NCI-H510A (cell line): ENCODE measurements around the gene DCBLD2.
A peak's percentile ranks its signal among the peaks of the same experiment; 100 is the strongest.

Experiments used
- DNase-seq: peaks from one replicate; lab custom pipeline; 2025; lab: John Stamatoyannopoulos, UW

Gene DCBLD2, protein sequence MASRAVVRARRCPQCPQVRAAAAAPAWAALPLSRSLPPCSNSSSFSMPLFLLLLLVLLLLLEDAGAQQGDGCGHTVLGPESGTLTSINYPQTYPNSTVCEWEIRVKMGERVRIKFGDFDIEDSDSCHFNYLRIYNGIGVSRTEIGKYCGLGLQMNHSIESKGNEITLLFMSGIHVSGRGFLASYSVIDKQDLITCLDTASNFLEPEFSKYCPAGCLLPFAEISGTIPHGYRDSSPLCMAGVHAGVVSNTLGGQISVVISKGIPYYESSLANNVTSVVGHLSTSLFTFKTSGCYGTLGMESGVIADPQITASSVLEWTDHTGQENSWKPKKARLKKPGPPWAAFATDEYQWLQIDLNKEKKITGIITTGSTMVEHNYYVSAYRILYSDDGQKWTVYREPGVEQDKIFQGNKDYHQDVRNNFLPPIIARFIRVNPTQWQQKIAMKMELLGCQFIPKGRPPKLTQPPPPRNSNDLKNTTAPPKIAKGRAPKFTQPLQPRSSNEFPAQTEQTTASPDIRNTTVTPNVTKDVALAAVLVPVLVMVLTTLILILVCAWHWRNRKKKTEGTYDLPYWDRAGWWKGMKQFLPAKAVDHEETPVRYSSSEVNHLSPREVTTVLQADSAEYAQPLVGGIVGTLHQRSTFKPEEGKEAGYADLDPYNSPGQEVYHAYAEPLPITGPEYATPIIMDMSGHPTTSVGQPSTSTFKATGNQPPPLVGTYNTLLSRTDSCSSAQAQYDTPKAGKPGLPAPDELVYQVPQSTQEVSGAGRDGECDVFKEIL

DNA sequence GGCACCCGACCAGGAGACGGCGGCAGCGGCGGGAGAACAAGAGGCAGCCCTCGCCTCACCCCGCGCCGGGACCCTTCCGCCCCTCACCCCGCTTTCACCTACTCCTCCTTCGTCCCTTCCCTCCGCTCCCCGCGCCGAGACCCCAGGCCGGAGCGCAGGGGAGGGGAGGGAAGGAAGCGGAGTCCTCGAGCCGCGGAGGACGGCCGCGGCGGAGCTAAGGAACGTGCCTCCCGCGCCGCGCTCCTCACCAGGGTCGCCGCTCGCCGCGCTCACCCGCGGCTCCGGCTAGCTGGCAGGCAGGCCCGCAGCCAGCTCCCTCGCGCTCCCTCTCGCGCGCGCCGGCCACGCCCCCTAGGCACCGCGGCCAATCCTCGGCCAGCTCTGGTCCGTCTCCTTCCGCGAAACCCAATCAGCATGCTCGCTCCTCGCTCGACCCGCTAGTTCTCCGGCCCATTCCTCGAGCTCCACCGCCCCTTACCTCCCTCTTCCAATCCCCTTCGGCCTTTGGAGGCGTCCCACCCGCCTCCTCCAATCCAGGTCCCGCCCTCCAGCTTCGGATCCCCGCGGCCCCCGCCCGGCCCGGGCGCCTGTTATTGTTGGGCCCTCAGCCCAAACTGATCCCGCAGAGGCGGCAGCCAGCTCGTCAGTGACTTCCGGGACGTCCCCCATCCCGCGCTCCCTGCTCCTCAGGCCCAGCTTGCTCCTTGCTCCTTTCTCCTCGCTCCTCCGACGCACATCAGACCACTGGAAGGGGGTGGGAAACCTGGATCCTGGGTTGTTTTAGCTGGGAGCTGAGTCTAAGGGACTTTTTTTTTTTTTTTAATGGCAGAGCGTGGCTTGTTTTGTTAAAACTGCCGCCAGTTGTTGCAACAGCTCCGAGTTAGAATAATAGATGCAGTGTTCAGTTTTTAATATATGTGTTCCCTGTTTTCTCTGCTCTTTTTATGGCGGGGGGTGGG, at the start of gene DCBLD2:
Gene DCBLD2, minus strand, starts transcription at position 304 of the 959 bp plus-strand sequence. CDS start 369 bp downstream, outside the sequence.
- DNase-seq, result peak; percentile 92

- DNase-seq, result no peak
Measured at GRCh38 chr3:98945666-98946065, 44.2 kb upstream of the DCBLD2 start.

GRCh38 chr3:98945101-98945524, 43.6 kb upstream of the DCBLD2 start:
- no peak for DNase-seq

- DNase-seq, result no peak
Measured at GRCh38 chr3:98930413-98930812, 28.9 kb upstream of the DCBLD2 start.

- no peak for DNase-seq
Measured at GRCh38 chr3:98921957-98922356, 20.5 kb upstream of the DCBLD2 start.

- DNase-seq, result no peak
Measured at GRCh38 chr3:98920166-98920565, 18.7 kb upstream of the DCBLD2 start.

DNA sequence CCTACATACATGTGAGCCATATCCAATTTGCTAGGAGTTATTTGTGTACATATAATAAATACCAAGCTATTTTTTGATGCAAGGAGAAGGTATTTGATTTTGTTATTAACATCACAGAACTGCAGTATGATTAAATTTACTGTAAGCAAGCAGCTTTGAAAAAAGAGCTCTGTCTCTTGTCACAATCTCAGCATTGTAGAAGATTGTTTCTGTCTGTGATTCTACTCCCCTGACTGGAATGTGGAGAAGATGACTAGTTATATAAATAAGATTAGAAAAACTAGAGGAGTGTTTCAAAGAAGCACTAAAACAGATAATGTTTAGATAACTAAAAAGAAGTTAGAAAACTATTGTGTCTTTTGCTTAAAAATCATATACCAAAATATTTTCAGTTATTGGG, 17.1 kb upstream of the DCBLD2 start:
- DNase-seq, result no peak

- DNase-seq, result no peak
Measured at GRCh38 chr3:98917608-98918007, 16.1 kb upstream of the DCBLD2 start.

- DNase-seq, result no peak
Measured at GRCh38 chr3:98914210-98915080, 12.9 kb upstream of the DCBLD2 start.

DNA sequence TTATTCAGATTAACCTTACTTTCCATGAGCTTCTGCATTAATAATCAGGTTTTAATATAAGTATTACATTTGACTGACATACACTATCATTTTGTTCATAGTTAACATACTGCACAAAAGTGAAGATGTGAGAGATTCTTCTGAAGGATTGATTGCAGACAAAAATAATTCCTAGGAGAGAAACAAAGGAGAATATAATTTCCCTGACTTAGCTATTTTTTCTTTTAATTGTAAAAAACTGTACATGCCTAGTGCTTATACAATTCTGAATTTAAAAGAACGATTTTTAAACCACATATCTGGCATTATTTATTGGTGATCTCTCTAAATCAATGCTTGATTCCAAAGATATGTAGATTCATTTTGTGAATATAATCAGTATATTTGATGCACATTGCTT, 11.0 kb upstream of the DCBLD2 start:
- DNase-seq, result no peak

DNA sequence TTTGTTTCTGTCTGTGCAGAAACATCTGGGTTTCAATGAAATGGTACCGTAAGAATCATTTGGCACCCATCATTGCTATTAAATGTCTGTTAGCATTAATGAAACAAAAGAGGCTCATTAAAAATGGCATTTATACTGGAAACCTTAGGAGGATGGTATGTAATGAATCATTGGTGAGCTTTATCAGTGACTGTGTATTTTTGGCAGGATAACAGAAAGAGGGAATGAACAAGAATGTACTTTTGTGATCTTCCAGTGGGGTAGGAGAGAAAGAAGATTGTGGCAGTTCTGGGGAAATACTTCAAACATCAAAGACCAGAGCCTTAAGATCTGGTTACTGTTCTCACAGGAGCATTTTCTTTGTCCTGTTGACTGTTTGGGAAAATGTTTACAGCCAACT, 4.7 kb upstream of the DCBLD2 start:
- no peak for DNase-seq

DNA sequence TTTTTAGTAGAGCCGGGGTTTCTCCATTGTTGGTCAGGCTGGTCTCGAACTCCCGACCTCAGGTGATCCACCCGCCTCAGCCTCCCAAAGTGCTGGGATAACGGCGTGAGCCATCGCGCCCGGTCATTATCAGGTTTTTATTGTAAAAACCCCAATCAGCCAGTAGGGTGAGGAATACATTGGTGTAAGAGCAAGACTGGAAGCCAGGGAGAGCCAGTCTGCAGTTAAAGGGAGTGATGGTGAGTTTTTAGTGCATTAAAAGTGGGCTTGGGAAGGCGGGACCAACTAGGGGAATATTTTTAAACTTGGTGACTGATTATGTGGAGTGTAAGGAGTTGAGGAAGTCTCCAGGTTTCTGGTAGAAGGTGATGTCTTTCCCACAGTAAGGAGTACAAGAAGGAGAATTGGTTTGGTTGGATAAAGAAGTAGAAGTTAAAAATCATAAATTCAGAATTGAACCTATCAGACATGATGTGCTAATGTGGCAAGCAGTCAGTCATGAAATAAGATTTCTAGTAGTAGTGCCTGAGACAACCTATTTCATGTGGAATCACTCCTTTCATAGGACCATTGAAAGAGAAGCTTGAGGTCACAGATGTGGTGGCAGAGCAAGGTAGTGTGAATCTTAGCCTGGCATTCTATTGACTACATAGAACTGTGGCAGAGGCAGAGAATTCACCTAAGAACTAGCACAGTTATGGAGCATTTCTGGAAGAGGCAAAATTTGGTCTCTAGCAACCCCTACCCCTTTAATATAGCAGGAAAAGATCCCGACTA, 2.4 kb upstream of the DCBLD2 start:
- DNase-seq, result no peak

DNA sequence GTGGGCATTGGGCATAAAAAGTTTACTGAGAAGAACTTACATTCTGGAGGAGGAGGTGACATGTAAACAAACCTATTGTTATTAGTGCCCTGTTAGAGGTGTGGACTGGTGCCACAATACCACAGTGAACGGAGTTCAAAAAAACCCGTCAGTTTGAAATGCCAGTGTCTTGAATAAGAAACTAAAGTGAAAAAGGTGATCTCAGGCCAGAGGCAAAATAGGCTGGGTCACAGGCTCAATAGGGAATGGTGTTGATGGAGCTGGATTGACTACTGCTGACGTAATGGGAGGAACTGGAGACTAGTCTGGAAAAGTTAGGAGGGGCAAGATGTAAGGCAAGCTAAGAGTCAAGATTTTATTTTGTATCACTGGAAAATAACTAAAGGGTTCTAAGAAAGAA, 1.6 kb upstream of the DCBLD2 start:
- DNase-seq, result no peak

DNA sequence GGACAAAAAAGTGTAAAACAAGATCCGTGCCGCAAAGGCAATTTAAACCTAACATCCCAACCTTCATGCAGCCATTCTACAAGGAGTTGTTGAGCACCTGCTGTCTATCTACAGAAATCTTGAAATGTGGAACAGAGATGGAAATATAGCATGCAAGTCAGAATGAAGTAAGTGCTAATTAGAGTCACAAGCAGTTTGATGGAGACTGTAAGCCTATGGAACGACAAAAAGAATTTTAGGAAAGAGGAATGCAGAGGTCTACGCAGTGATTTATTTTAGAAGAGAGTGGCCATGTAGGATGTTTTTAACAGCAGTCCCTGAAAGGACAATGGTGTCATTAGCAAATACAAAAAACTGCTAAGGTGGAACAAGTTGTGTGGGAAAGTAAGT, 851 bp upstream of the DCBLD2 start:
- no peak for DNase-seq

GRCh38 chr3:98901119-98901391, 440 bp downstream of the DCBLD2 start:
- no peak for DNase-seq

GRCh38 chr3:98900265-98901118, 1.0 kb downstream of the DCBLD2 start:
- no peak for DNase-seq

GRCh38 chr3:98897701-98898100, 3.8 kb downstream of the DCBLD2 start:
- no peak for DNase-seq

DNA sequence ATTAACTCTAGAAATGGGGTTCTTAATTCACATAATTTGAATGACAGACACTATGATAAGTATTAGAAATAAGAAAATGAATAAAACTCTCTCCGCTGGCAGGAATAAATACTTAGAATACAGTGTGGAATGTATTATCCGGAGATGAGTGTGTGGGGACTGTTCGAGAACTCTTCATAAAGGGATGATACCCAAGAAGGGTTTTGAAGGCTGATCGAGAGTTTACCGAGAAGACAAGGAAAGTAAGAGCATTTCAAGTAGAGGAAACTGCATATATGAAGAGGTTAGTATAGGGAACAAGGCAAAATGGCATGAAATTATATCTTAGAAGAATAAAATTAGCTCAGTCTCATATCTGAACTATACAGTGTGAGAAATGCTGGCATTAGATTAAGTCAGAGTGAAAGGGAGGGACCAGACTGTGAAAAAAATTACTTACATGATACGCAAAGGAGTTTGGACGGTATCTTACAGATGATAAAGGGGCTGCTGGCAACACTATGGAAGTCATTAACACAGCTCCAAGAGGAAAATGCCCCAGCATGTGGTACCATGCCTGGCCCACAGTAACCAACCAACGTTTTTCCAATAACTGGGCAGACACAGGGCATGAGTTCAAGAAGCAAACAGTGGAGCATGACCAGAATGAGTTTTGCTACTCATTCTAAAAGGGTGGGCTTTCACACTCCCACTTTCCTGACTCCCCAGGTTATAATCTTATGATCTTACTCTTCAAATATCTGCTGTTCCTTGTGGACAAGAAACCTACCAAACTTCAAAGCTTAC, 6.5 kb downstream of the DCBLD2 start:
- no peak for DNase-seq

DNA sequence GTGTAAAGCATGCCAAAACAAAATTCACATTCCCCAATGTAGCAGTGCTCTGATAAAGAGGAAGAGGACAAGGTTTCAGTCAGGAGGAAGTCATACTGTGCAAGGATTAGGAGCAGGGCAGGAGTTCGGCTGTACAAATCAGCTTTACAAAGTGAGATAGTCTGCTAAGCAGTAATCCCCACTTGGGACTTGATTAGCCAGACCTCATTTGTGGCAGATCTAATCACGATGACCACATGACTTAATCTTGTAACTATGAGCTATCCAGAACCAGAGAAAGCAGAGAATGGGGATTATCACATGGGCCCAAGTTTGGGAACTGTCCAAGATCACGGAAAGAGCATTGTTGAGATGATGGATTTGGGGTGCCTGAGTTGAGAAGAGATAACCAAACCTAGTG, 7.8 kb downstream of the DCBLD2 start:
- no peak for DNase-seq
